Tibial nerve (tissue), 4 donors: ENCODE results near the gene THBS4.

Experiments
- CTCF ChIP-seq, 5 experiments: fragments of 200-600 bp in 3 of 5; fragments of 450-650 bp in 2 of 5; sonication (generic) in 3 of 5; IDR thresholded peaks; one replicate each; pipeline ENCODE4 v1.5.1; 2016 to 2019; ENCODE audit warnings: antibody characterized with exemption in 5 of 5, mild to moderate bottlenecking in 3 of 5, moderate library complexity in 2 of 5
- EP300 ChIP-seq, 2 donors: sonication (generic); formaldehyde crosslinking; IDR thresholded peaks; one replicate each; pipeline ENCODE4 v1.6.1; 2017; ENCODE audit warnings: antibody characterized with exemption in 2 of 2, mild to moderate bottlenecking in 1 of 2

GRCh38 chr5:80071510-80072021 is 36.4 kb downstream of the THBS4 start:
- no peak for TF ChIP-seq EP300 (IDR thresholded peaks at IDR 0.05)
- TF ChIP-seq CTCF (IDR thresholded peaks at IDR 0.05), result no peak
